Activated gamma-delta T cell treated with anti-CD3 and anti-CD28 coated beads, Interleukin-2, amount 50 U/mL, for 16 hours (primary cell): ENCODE results near the gene HSPB2.
"Not testable (repeated sequence)": the region's sequence is repeated elsewhere in the genome, so short reads cannot be mapped to it uniquely, and the experiment has no call there.

Experiments
- DNase-seq: peaks from one replicate; pipeline ENCODE4 v3.0.0-alpha.2; 2020; ENCODE audit warnings: low read depth

HSPB2 gene

GRCh38 chr11:111912535-111912934 is at the start of gene HSPB2:
Gene HSPB2 (plus strand): TSS chr11:111912734. CDS start chr11:111912830, 96 bp downstream.
- DNase-seq = no peak

- DNase-seq = no peak
Measured at GRCh38 chr11:111870113-111870512, 42.4 kb upstream of the HSPB2 start.

- DNase-seq = no peak
Measured at GRCh38 chr11:111870522-111870885, 42.0 kb upstream of the HSPB2 start.

GRCh38 chr11:111870886-111871692 is 41.4 kb upstream of the HSPB2 start, which contains the start of gene ALG9:
Gene ALG9 (minus strand): TSS chr11:111871581. CDS start chr11:111871482, 99 bp downstream.
- peak; percentile 84 for DNase-seq

GRCh38 chr11:111871693-111872161 is 40.8 kb upstream of the HSPB2 start:
- DNase-seq = no peak

- DNase-seq = no peak
Measured at GRCh38 chr11:111878385-111878848, 34.1 kb upstream of the HSPB2 start.

- peak; percentile 89 for DNase-seq
Measured at GRCh38 chr11:111878849-111879636, 33.5 kb upstream of the HSPB2 start, which contains the start of the genes CFAP68 and FDXACB1. Gene CFAP68 (plus strand): TSS chr11:111879541. CDS start chr11:111879561, 20 bp downstream. Gene FDXACB1 (minus strand): TSS chr11:111879165. CDS start chr11:111879132, 33 bp downstream.

GRCh38 chr11:111879637-111879960 is 32.9 kb upstream of the HSPB2 start:
- DNase-seq = no peak

- no peak for DNase-seq
Measured at GRCh38 chr11:111882202-111882601, 30.3 kb upstream of the HSPB2 start.

- not testable (repeated sequence) for DNase-seq
Measured at GRCh38 chr11:111885053-111885452, 27.5 kb upstream of the HSPB2 start.

GRCh38 chr11:111886032-111886431 is 26.5 kb upstream of the HSPB2 start:
- no peak for DNase-seq

GRCh38 chr11:111886844-111887243 is 25.7 kb upstream of the HSPB2 start:
- no peak for DNase-seq

GRCh38 chr11:111905411-111905810 is 7.1 kb upstream of the HSPB2 start:
- DNase-seq = no peak

- no peak for DNase-seq
Measured at GRCh38 chr11:111906680-111907079, 5.9 kb upstream of the HSPB2 start.

- DNase-seq = no peak
Measured at GRCh38 chr11:111908639-111909305, 3.8 kb upstream of the HSPB2 start.

- no peak for DNase-seq
Measured at GRCh38 chr11:111909378-111909777, 3.2 kb upstream of the HSPB2 start.

- no peak for DNase-seq
Measured at GRCh38 chr11:111910676-111911562, 1.6 kb upstream of the HSPB2 start.

- DNase-seq = no peak
Measured at GRCh38 chr11:111911563-111912401, 752 bp upstream of the HSPB2 start, which contains the start of gene CRYAB. Gene CRYAB (minus strand): TSS chr11:111911770. CDS start chr11:111911724, 46 bp downstream.

GRCh38 chr11:111913031-111913861 is 712 bp downstream of the HSPB2 start:
- no peak for DNase-seq
